ENCODE data around the gene PKN1.
A peak's percentile ranks its signal among the peaks of the same experiment; 100 is the strongest.

PKN1 gene

DNA sequence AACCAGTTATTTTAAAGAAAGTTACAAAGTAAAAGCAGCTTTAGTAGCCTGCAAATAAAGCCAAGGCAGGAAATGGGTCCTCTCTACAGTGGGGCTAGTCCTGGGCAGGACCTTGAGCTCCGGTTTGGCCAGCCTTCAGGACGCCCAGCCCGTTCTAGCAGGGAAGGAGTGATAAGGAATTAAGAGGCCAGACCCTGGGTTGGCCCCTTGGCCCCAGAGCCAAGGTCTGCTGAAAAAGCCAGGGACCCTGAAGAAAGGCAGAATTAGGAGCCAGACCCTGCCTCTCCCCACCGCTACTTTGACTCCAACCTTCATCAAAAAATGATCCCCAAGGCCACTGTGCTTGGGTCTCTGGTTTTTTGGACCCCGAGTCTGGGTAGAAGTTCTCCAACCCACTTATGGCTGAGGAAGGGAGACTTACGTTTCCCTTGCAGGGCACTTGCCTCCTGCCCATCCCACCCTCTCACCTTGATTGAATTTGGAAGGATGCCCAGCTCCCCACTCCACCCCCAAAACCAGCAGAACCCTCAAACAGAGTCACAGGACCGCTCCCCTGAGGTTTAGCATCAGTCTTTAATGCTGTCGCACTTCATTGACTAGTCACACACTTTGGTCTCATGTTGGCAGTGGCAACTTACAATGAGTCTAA is 81.2 kb downstream of the PKN1 start:
- Histone ChIP-seq H3K4me3 (ENCODE audit: low read length) (peak overlapping the region; percentile 84), H3K4me1 (ENCODE audit: control insufficient read depth, insufficient read depth, low read length) (peaks cover 39% of the 10 kb centered on the region), H3K36me3 (ENCODE audit: control insufficient read depth, insufficient read depth, low read length, severe bottlenecking) (peaks cover 30% of the 10 kb centered on the region), H3K27me3 (replicated peaks; ENCODE audit: control insufficient read depth, insufficient read depth, low read length) (no peaks in the 10 kb centered on the region), H3K9ac (ENCODE audit: low read length) (peak overlapping the region; percentile 19), H3K9me3 (ENCODE audit: control insufficient read depth, low read length) (no peaks in the 10 kb centered on the region)
- no peak for DNase-seq (ENCODE audit: low read depth)

DNA sequence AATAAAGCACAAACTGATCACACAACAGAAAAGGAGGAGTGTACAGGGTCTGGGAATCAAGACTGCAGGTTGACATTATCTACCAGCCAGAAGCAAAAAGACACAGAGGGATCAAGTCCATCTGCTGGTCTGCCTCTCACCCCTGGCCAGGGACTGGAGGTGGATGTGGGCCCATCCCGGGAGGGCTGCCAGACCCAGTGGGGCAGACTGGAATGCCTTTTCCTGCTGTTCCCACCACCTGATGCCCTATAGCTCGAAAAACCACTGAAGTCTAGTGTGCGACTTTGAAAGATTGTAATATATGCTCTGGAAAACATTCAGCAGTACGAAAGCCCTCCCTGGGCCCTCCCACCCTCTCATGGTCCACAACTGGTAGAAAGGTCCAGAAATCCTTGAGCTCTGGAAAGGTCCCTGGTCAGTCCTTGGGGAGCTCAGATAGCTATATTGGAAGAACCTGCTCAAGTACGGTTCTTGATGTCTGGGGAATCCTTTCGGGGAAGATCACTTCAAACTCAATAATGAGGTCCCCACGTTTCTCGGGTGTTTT is 82.5 kb downstream of the PKN1 start:
- no peaks in the 10 kb centered on the region for H3K9me3 ChIP-seq (ENCODE audit: control insufficient read depth, low read length)
- peak overlapping the region; percentile 84 for H3K4me3 ChIP-seq (ENCODE audit: low read length)
- H3K27me3 ChIP-seq (replicated peaks; ENCODE audit: control insufficient read depth, insufficient read depth, low read length): no peaks in the 10 kb centered on the region
- peak overlapping the region; percentile 99 for H3K9ac ChIP-seq (ENCODE audit: low read length)
- no peak for DNase-seq (ENCODE audit: low read depth)
- H3K36me3 ChIP-seq (ENCODE audit: control insufficient read depth, insufficient read depth, low read length, severe bottlenecking): peaks cover 30% of the 10 kb centered on the region
- peaks cover 40% of the 10 kb centered on the region for H3K4me1 ChIP-seq (ENCODE audit: control insufficient read depth, insufficient read depth, low read length)

DNA sequence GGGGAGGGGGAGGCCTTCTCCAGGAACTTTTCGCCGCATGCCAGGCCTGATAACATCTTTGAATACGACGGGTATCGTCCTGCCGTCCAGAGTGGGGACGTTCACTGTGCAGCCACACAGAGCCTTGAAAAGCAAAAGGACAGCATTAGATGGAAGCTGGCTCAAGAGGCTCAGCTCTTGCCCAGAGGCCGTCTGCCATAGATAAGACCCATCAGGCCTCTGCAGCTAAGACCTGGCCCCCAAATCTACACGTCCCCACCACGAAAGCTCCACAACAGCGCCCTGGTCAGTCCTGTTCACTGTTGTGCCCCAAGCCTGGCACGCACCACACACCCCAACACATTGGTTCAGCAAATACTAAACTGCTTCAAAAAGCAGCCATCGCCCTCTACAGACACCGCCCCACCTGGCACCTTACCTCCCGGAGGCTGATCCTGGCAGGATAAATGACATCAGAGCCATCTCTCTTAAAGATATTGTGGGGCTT is 83.0 kb downstream of the PKN1 start:
- H3K4me1 ChIP-seq (ENCODE audit: control insufficient read depth, insufficient read depth, low read length): peaks cover 39% of the 10 kb centered on the region
- peak overlapping the region; percentile 84 for H3K4me3 ChIP-seq (ENCODE audit: low read length)
- DNase-seq (ENCODE audit: low read depth): no peak
- peaks cover 30% of the 10 kb centered on the region for H3K36me3 ChIP-seq (ENCODE audit: control insufficient read depth, insufficient read depth, low read length, severe bottlenecking)
- no peaks in the 10 kb centered on the region for H3K9me3 ChIP-seq (ENCODE audit: control insufficient read depth, low read length)
- no peaks in the 10 kb centered on the region for H3K27me3 ChIP-seq (replicated peaks; ENCODE audit: control insufficient read depth, insufficient read depth, low read length)
- peak overlapping the region; percentile 99 for H3K9ac ChIP-seq (ENCODE audit: low read length)

DNA sequence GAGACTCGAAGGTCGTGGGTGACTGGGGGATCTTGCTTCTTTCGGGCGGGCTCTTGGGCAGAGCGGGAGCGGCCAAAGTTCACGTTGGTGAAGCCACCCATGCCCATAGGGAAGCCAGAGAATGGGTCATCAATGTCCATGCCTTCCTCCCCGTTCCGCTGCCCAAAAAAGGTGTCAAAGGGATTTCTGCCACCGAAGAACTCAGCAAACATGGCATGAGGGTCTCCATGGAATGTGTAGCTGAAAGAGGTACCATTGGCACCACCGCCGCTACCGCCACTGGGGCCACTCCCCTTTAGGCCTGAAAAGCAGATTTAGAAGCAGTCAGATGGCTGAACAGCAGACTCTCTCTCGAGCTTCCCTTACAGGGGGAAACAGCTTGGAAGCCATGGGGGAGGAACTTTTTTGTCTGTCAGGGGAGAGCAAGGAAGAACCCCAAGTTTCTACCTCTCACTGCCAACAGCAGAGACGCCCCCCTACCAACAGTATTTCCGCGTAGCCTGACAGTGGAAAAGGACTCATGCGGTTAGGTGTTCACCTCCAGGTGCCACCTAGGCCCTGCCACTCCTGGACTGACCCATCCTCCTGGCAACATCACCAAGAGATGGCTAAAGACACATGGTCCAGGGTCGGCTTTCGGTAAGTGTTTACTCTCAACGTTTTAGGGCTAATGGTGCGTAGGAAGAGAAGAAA is 83.8 kb downstream of the PKN1 start:
- H3K36me3 ChIP-seq (ENCODE audit: control insufficient read depth, insufficient read depth, low read length, severe bottlenecking): peaks cover 30% of the 10 kb centered on the region
- no peak for DNase-seq (ENCODE audit: low read depth)
- peaks cover 35% of the 10 kb centered on the region for H3K4me1 ChIP-seq (ENCODE audit: control insufficient read depth, insufficient read depth, low read length)
- H3K4me3 ChIP-seq (ENCODE audit: low read length): peak overlapping the region; percentile 84
- H3K27me3 ChIP-seq (replicated peaks; ENCODE audit: control insufficient read depth, insufficient read depth, low read length): no peaks in the 10 kb centered on the region
- H3K9me3 ChIP-seq (ENCODE audit: control insufficient read depth, low read length): no peaks in the 10 kb centered on the region
- peak overlapping the region; percentile 99 for H3K9ac ChIP-seq (ENCODE audit: low read length)

DNA sequence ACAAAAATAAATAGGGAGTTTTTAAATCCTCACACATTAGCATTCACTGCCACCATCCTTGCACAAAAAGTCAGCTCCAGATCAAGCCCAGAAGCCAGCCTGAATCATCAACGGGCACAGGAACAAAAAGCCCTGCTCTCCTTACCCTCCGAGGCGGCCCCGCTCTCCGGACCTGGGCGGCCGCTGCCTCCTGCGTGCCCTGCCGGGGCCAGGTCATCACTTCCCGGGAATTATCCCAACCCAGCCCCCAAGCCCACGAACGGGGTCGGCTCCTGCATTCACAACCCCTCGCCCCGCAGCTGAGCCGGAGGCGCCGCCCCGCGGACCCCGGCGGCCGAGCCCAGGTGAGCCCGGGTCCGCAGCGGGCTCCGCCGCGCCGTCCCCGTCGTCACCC is 84.3 kb downstream of the PKN1 start:
- DNase-seq (ENCODE audit: low read depth): peak; percentile 65
- Histone ChIP-seq H3K9ac (ENCODE audit: low read length) (peak overlapping the region; percentile 99), H3K4me1 (ENCODE audit: control insufficient read depth, insufficient read depth, low read length) (peaks cover 35% of the 10 kb centered on the region), H3K4me3 (ENCODE audit: low read length) (peak overlapping the region; percentile 84), H3K9me3 (ENCODE audit: control insufficient read depth, low read length) (no peaks in the 10 kb centered on the region), H3K27me3 (replicated peaks; ENCODE audit: control insufficient read depth, insufficient read depth, low read length) (no peaks in the 10 kb centered on the region), H3K36me3 (ENCODE audit: control insufficient read depth, insufficient read depth, low read length, severe bottlenecking) (peaks cover 30% of the 10 kb centered on the region)

DNA sequence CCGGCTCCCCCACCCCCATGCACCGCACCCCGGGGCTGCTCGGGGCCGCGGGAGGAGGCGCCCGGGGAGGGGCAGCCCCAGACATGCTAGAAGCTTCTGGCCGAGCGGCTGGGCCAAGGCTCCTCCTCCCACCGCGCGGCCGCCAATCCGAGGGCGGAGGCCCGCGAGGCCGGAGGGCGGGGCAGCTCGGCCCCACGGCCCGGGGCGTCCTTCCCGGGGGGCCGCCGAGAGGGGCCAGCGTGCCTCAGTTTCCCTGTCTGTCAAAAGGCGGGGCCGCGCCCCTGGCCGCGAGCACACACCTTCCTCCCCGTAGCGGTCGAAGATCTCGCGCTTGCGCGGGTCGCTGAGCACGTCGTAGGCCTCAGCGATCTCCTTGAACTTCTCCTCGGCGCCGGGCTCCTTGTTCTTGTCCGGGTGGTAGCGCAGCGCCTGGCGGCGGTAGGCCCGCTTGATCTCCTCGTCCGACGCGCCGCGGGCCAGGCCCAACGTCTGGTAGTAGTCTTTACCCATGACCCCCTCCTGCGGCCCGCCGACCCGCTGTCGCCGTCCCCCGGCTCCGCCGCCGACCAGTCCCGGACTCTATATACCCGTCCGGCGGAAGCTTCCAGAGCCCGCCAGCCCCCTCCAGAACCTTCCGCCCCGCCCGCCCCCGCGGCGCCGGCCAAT is 84.9 kb downstream of the PKN1 start, which contains the start of gene DNAJB1:
TSS of gene DNAJB1 (minus strand) at position 558 of the 666 bp plus-strand sequence. CDS start at position 510, 48 bp downstream.
- Histone ChIP-seq H3K27me3 (replicated peaks; ENCODE audit: control insufficient read depth, insufficient read depth, low read length) (no peaks in the 10 kb centered on the region), H3K36me3 (ENCODE audit: control insufficient read depth, insufficient read depth, low read length, severe bottlenecking) (peaks cover 30% of the 10 kb centered on the region), H3K4me3 (ENCODE audit: low read length) (peak within 1 kb of the TSS; percentile 84), H3K4me1 (ENCODE audit: control insufficient read depth, insufficient read depth, low read length) (peaks cover 35% of the 10 kb centered on the region), H3K9me3 (ENCODE audit: control insufficient read depth, low read length) (no peaks in the 10 kb centered on the region), H3K9ac (ENCODE audit: low read length) (peak within 1 kb of the TSS; percentile 99)
- peak; percentile 90 for DNase-seq (ENCODE audit: low read depth)

DNA sequence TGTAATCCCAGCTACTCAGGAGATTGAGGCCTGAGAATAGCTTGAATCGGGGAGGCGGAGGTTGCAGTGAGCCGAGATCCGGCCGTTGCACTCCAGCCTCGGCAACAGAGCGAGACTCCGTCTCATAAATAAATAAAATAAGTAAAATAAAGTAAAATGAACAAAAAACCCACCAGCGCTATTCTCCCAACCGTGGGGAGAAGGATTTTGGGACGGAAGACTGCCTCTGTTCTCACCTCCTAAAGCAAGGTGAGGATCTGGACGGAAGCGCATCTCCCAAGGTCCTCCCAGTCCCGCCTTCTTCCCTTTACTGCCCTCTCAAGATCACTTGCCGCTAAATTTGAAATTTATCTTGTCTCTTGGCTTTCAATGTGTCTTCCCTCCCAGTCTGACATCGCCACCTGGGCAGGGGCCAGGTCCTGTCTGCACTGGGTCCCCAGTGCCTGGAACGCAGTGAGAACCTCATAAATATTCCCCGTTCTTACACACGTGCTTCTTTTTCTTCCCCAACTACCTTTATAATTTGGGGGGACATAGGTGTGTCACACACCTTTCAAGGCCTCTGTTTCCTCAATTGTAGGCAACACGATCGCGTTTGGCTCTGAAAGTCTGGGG is 86.2 kb downstream of the PKN1 start:
- no peaks in the 10 kb centered on the region for H3K27me3 ChIP-seq (replicated peaks; ENCODE audit: control insufficient read depth, insufficient read depth, low read length)
- H3K9me3 ChIP-seq (ENCODE audit: control insufficient read depth, low read length): no peaks in the 10 kb centered on the region
- H3K9ac ChIP-seq (ENCODE audit: low read length): no peak overlapping the region
- no peak for DNase-seq (ENCODE audit: low read depth)
- no peak overlapping the region for H3K4me3 ChIP-seq (ENCODE audit: low read length)
- peaks cover 22% of the 10 kb centered on the region for H3K36me3 ChIP-seq (ENCODE audit: control insufficient read depth, insufficient read depth, low read length, severe bottlenecking)
- peaks cover 34% of the 10 kb centered on the region for H3K4me1 ChIP-seq (ENCODE audit: control insufficient read depth, insufficient read depth, low read length)

DNA sequence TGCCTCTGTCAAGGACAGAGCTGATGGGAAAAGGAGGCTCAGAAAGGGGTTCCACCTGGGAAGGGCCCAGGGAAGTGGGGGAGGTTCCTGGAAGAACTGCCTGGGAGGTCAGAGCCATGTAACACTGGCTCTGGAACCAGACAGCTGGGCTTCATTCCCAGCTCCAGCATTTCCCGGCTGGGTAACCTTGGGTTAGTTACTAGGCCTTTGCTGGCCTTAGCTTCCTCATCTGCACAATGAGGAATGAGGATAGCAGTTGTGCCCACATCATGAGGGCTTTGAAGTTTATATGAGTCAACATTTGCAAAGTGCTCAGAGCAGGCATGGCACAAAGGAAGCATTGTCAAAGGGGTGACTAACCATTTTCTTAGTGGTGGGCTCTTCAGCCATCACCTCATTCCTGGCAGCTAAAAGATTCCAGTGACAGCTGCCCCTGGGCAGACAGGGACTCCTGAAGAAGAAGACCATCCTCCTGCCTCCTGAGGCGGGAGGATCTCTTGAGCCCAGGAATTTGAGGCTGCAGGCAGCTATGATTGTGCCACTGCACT is 86.8 kb downstream of the PKN1 start:
- H3K9ac ChIP-seq (ENCODE audit: low read length): no peak overlapping the region
- peaks cover 16% of the 10 kb centered on the region for H3K36me3 ChIP-seq (ENCODE audit: control insufficient read depth, insufficient read depth, low read length, severe bottlenecking)
- H3K4me3 ChIP-seq (ENCODE audit: low read length): no peak overlapping the region
- no peak for DNase-seq (ENCODE audit: low read depth)
- peaks cover 28% of the 10 kb centered on the region for H3K4me1 ChIP-seq (ENCODE audit: control insufficient read depth, insufficient read depth, low read length)
- no peaks in the 10 kb centered on the region for H3K9me3 ChIP-seq (ENCODE audit: control insufficient read depth, low read length)
- no peaks in the 10 kb centered on the region for H3K27me3 ChIP-seq (replicated peaks; ENCODE audit: control insufficient read depth, insufficient read depth, low read length)

DNA sequence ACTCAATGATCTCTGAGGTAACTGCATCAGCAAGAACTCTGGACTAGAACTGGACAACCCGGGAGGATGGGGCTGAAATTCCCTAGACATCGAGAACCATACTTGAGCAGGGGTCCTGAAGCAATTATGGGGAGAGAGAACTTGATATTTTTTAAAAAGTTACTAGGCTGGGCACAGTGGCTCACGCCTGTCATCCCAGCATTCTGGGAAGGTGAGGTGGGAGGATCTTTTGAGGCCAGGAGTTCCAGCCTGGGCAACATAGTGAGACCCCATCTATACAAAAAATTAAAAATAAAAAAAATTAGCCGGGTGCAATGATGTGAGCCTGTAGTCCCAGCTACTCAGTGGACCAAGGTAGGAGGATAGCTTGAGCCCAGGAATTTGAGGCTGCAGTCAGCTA is 87.4 kb downstream of the PKN1 start:
- H3K4me1 ChIP-seq (ENCODE audit: control insufficient read depth, insufficient read depth, low read length): peaks cover 22% of the 10 kb centered on the region
- no peaks in the 10 kb centered on the region for H3K9me3 ChIP-seq (ENCODE audit: control insufficient read depth, low read length)
- no peaks in the 10 kb centered on the region for H3K27me3 ChIP-seq (replicated peaks; ENCODE audit: control insufficient read depth, insufficient read depth, low read length)
- no peak overlapping the region for H3K9ac ChIP-seq (ENCODE audit: low read length)
- H3K36me3 ChIP-seq (ENCODE audit: control insufficient read depth, insufficient read depth, low read length, severe bottlenecking): peaks cover 10% of the 10 kb centered on the region
- no peak overlapping the region for H3K4me3 ChIP-seq (ENCODE audit: low read length)
- no peak for DNase-seq (ENCODE audit: low read depth)
